GM23338 (cell line): ENCODE data around the gene MATK. TPM values are rescaled to one million over a fixed set of nuclear protein-coding genes. Genes with fewer than 3 reads are reported as not detected.

Source experiments
- ATAC-seq: fragments of 200-7000 bp; cut with Tn5 transposase; 3 replicates; pipeline ENCODE4 v1.9.1; 2020
- DNase-seq: peaks from one replicate; pipeline ENCODE4 v3.0.0-alpha.2; 2015; ENCODE audit warnings: low spot score
- H2AFZ ChIP-seq: fragments of 200-600 bp; sonication (generic); 2 replicates; pipeline ENCODE4 v1.8.0; 2016; ENCODE audit warnings: antibody characterized with exemption, mild to moderate bottlenecking, moderate library complexity
- H3F3A ChIP-seq: fragments of 200-600 bp; sonication (generic); replicated peaks from 2 replicates; pipeline ENCODE4 v1.8.0; 2017; ENCODE audit warnings: antibody characterized with exemption, mixed run types, low read depth
- H3K27ac ChIP-seq: fragments of 200-600 bp; sonication (generic); 2 replicates; pipeline ENCODE4 v1.6.1; 2016; ENCODE audit warnings: low read depth
- H3K27me3 ChIP-seq: fragments of 200-600 bp; sonication (generic); 2 replicates; pipeline ENCODE4 v1.8.0; 2016; ENCODE audit warnings: mild to moderate bottlenecking, mixed run types, moderate library complexity; ENCODE audit not compliant: insufficient read depth
- H3K36me3 ChIP-seq: fragments of 200-600 bp; sonication (generic); 2 replicates; pipeline ENCODE4 v1.8.0; 2016; ENCODE audit warnings: mild to moderate bottlenecking; ENCODE audit not compliant: insufficient read depth
- H3K4me1 ChIP-seq: fragments of 200-600 bp; sonication (generic); 2 replicates; pipeline ENCODE4 v1.8.0; 2016; ENCODE audit warnings: mild to moderate bottlenecking, moderate library complexity; ENCODE audit not compliant: insufficient read depth
- H3K4me2 ChIP-seq: fragments of 200-600 bp; sonication (generic); 2 replicates; pipeline ENCODE4 v1.7.1; 2017; ENCODE audit warnings: mixed run types
- H3K4me3 ChIP-seq: fragments of 200-600 bp; sonication (generic); 2 replicates; pipeline ENCODE4 v1.6.1; 2016; ENCODE audit warnings: mixed run types
- H3K79me2 ChIP-seq: fragments of 200-600 bp; sonication (generic); replicated peaks from 2 replicates; pipeline ENCODE4 v1.8.0; 2017; ENCODE audit warnings: mild to moderate bottlenecking; ENCODE audit not compliant: insufficient read depth
- H3K9me2 ChIP-seq: fragments of 200-600 bp; sonication (generic); 2 replicates; pipeline ENCODE4 v1.8.0; 2017; ENCODE audit not compliant: insufficient read depth
- H4K20me1 ChIP-seq: fragments of 200-600 bp; sonication (generic); replicated peaks from 2 replicates; pipeline ENCODE4 v1.8.0; 2017; ENCODE audit warnings: mild to moderate bottlenecking; ENCODE audit not compliant: insufficient read depth
- H3K27ac Mint-ChIP-seq: 2 replicates; pipeline ENCODE4 v1.8.0; 2020; ENCODE audit warnings: inconsistent platforms, mild to moderate bottlenecking, moderate library complexity, mixed read lengths
- H3K27me3 Mint-ChIP-seq: 3 replicates; pipeline ENCODE4 v1.8.0; 2022; ENCODE audit warnings: low read depth, mild to moderate bottlenecking, moderate library complexity, mixed read lengths, inconsistent platforms; ENCODE audit not compliant: insufficient read depth, poor library complexity
- H3K36me3 Mint-ChIP-seq: 3 replicates; pipeline ENCODE4 v1.8.0; 2021; ENCODE audit warnings: low read depth, mild to moderate bottlenecking, inconsistent platforms, moderate library complexity, mixed read lengths
- H3K4me1 Mint-ChIP-seq: 3 replicates; pipeline ENCODE4 v1.8.0; 2020; ENCODE audit warnings: mild to moderate bottlenecking, inconsistent platforms, mixed read lengths
- H3K4me3 Mint-ChIP-seq: 3 replicates; pipeline ENCODE4 v1.8.0; 2021; ENCODE audit warnings: moderate library complexity, mild to moderate bottlenecking, inconsistent platforms, mixed read lengths
- H3K9me3 Mint-ChIP-seq: 3 replicates; pipeline ENCODE4 v1.8.0; 2020; ENCODE audit warnings: moderate library complexity, mild to moderate bottlenecking, inconsistent platforms, mixed read lengths
- CREB1 ChIP-seq: fragments of 250-450 bp; sonication (Bioruptor Pico); IDR thresholded peaks from 2 replicates; pipeline ENCODE4 v1.5.0; 2020; ENCODE audit warnings: low read depth, mild to moderate bottlenecking, moderate library complexity
- CTCF ChIP-seq, 2 experiments: fragments of 200-600 bp in 1 of 2; sonication (generic) in 1 of 2; conservative IDR thresholded peaks; 2 replicates each; pipeline versions ENCODE4 v1.5.1 to v1.6.1; 2016 to 2017; ENCODE audit warnings: antibody characterized with exemption in 2 of 2, low read depth in 2 of 2, mild to moderate bottlenecking in 2 of 2, moderate library complexity in 1 of 2
- ETS1 ChIP-seq: IDR thresholded peaks from 2 replicates; pipeline ENCODE4 v1.6.1; 2016; ENCODE audit warnings: antibody characterized with exemption
- EZH2 ChIP-seq: fragments of 200-600 bp; sonication (generic); IDR thresholded peaks from one replicate; pipeline ENCODE4 v1.8.0; 2017; ENCODE audit warnings: antibody characterized with exemption, mild to moderate bottlenecking, low read depth; ENCODE audit not compliant: unreplicated experiment
- EZH2phosphoT487 ChIP-seq: fragments of 200-600 bp; sonication (generic); IDR thresholded peaks from one replicate; pipeline ENCODE4 v1.8.1; 2018; ENCODE audit warnings: antibody characterized with exemption; ENCODE audit not compliant: unreplicated experiment
- JUNB ChIP-seq: IDR thresholded peaks from one replicate; pipeline ENCODE4 v1.6.1; 2016; ENCODE audit warnings: antibody characterized with exemption; ENCODE audit not compliant: unreplicated experiment
- NANOG ChIP-seq: IDR thresholded peaks from 2 replicates; pipeline ENCODE4 v1.6.1; 2016; ENCODE audit warnings: antibody characterized with exemption, borderline replicate concordance
- POLR2AphosphoS5 ChIP-seq: IDR thresholded peaks from 2 replicates; pipeline ENCODE4 v1.6.1; 2016; ENCODE audit warnings: antibody characterized with exemption, low read depth
- REST ChIP-seq: IDR thresholded peaks from one replicate; pipeline ENCODE4 v1.6.1; 2018; ENCODE audit warnings: antibody characterized with exemption; ENCODE audit not compliant: unreplicated experiment
- STAT1 ChIP-seq: IDR thresholded peaks from one replicate; pipeline ENCODE4 v1.6.1; 2016; ENCODE audit warnings: antibody characterized with exemption; ENCODE audit not compliant: unreplicated experiment
- ZNF114 ChIP-seq: fragments of 250-450 bp; sonication (Bioruptor Pico); IDR thresholded peaks from 2 replicates; pipeline ENCODE4 v1.5.0; 2020; ENCODE audit warnings: mild to moderate bottlenecking, moderate library complexity
- ZNF331 ChIP-seq: fragments of 250-450 bp; sonication (Bioruptor Pico); IDR thresholded peaks from 2 replicates; pipeline ENCODE4 v1.5.0; 2020; ENCODE audit warnings: low read depth, mild to moderate bottlenecking, moderate library complexity
- ZNF462 ChIP-seq: fragments of 250-450 bp; sonication (Bioruptor Pico); IDR thresholded peaks from 2 replicates; pipeline ENCODE4 v1.5.0; 2020; ENCODE audit warnings: mild to moderate bottlenecking, moderate library complexity
- polyA plus RNA-seq: library from polyadenylated mRNA; unstranded; fragments of >200 nt; fragmentation: Nextera tagmentation; extraction: Ambion mirVana; gene quantifications from 2 replicates; pipeline ENCODE4 v1.2.1, GENCODE V29; 2016
- total RNA-seq: library from RNA; depleted of rRNA; stranded (reverse); fragments of >200 nt; shearing (Covaris generic); gene quantifications from 2 replicates; pipeline ENCODE4 v1.2.3, GENCODE V29; 2014

Gene MATK
- total and polyA plus RNA-seq, 2 experiments from 2014 or later = 13.4 to 21.4 TPM

- H3K79me2 ChIP-seq = no peaks in the 10 kb centered on the region
- no peaks in the 10 kb centered on the region for H3K9me3 Mint-ChIP-seq
- no peak for ATAC-seq
- H4K20me1 ChIP-seq = no peaks in the 10 kb centered on the region
- H3K4me1 Mint-ChIP-seq = no peaks in the 10 kb centered on the region
- H3K4me3 ChIP-seq = no peak overlapping the region
- H3K36me3 Mint-ChIP-seq = 0 out of 3 replicates have a peak, but pooled peaks cover 3% of the 10 kb centered on the region
- no peak overlapping the region for H3K4me3 Mint-ChIP-seq
- peaks cover under 1% of the 10 kb centered on the region; the same call in 1 of the 2 replicates for H3K36me3 ChIP-seq
- no peak overlapping the region for H2AFZ ChIP-seq
- peaks cover 8% of the 10 kb centered on the region for H3K27me3 Mint-ChIP-seq
- TF ChIP-seq CTCF (conservative IDR thresholded peaks at IDR 0.05; ENCODE audit: low read depth in 2 of 2) = no peak
- no peak for TF ChIP-seq POLR2AphosphoS5
- TF ChIP-seq ZNF114 (CRISPR knock-in tag) = no peak
- no peak for TF ChIP-seq EZH2
- TF ChIP-seq EZH2phosphoT487 = no peak
- no peak for TF ChIP-seq ETS1
- no peak for TF ChIP-seq NANOG
- TF ChIP-seq STAT1 = no peak
- TF ChIP-seq JUNB = no peak
- no peak for TF ChIP-seq REST
- TF ChIP-seq ZNF331 = no peak
- TF ChIP-seq CREB1 (CRISPR knock-in tag) = no peak
- no peak for TF ChIP-seq ZNF462 (CRISPR knock-in tag)
- H3K4me1 ChIP-seq = no peaks in the 10 kb centered on the region
- no peaks in the 10 kb centered on the region for H3F3A ChIP-seq
- H3K4me2 ChIP-seq = no peak overlapping the region
- H3K27me3 ChIP-seq = no peaks in the 10 kb centered on the region
- H3K9me2 ChIP-seq = no peaks in the 10 kb centered on the region
- no peak for DNase-seq
- H3K27ac Mint-ChIP-seq = no peak overlapping the region
- H3K27ac ChIP-seq = no peak overlapping the region
These were observed 50.0 kb downstream of the MATK start for GRCh38 chr19:3736106-3736724.
